CD4-positive, CD25-positive, alpha-beta regulatory T cell (primary cell): ENCODE data around the gene CYP2D6. TPM values are rescaled to one million over a fixed set of nuclear protein-coding genes. Genes with fewer than 3 reads are reported as not detected.
"Not testable (repeated sequence)": the region's sequence is repeated elsewhere in the genome, so short reads cannot be mapped to it uniquely, and the experiment has no call there.

Experiments
- ATAC-seq, 2 donors: fragments of 150-1000 bp; cut with Tn5 transposase; one replicate each; pipeline ENCODE4 v1.10.0; 2021; ENCODE audit warnings: low read depth in 2 of 2, moderate number of reproducible peaks in 2 of 2, moderate library complexity in 1 of 2
- DNase-seq, 3 donors: peaks; one replicate each; pipeline versions ENCODE4 v3.0.0 to v3.0.0-alpha.2; 2012 to 2022; ENCODE audit warnings: mixed read lengths in 1 of 3
- H3K27ac ChIP-seq: one replicate; pipeline ENCODE4 v1.7.0; 2013; ENCODE audit warnings: mild to moderate bottlenecking, low read length; ENCODE audit not compliant: insufficient read depth, poor library complexity, severe bottlenecking
- H3K27me3 ChIP-seq: one replicate; pipeline ENCODE4 v1.7.0; 2013; ENCODE audit warnings: low read length; ENCODE audit not compliant: control insufficient read depth, insufficient read depth
- H3K36me3 ChIP-seq: one replicate; pipeline ENCODE4 v1.7.0; 2013; ENCODE audit warnings: mild to moderate bottlenecking, low read length, moderate library complexity; ENCODE audit not compliant: control insufficient read depth, insufficient read depth
- H3K4me1 ChIP-seq: 2 replicates; pipeline ENCODE4 v1.7.0; 2013; ENCODE audit warnings: mild to moderate bottlenecking, low read length; ENCODE audit not compliant: insufficient read depth, control insufficient read depth, poor library complexity, severe bottlenecking
- H3K4me3 ChIP-seq: one replicate; pipeline ENCODE4 v1.7.0; 2013; ENCODE audit warnings: low read depth, mild to moderate bottlenecking, low read length, moderate library complexity
- H3K9me3 ChIP-seq, 2 experiments: 1 replicate in 1 of 2; 2 replicates in 1 of 2; pipeline ENCODE4 v1.7.0; 2013; ENCODE audit warnings: low read length in 2 of 2, mild to moderate bottlenecking in 1 of 2, moderate library complexity in 1 of 2; ENCODE audit not compliant: control insufficient read depth in 2 of 2
- H3K27ac Mint-ChIP-seq, 3 donors: one replicate each; pipeline ENCODE4 v1.8.0; 2020 to 2022; ENCODE audit warnings: mild to moderate bottlenecking in 3 of 3, mixed read lengths in 3 of 3, moderate library complexity in 2 of 3
- H3K27me3 Mint-ChIP-seq: one replicate; pipeline ENCODE4 v1.8.0; 2022; ENCODE audit warnings: mild to moderate bottlenecking, mixed read lengths
- H3K36me3 Mint-ChIP-seq: one replicate; pipeline ENCODE4 v1.8.0; 2020; ENCODE audit warnings: mixed read lengths
- H3K4me1 Mint-ChIP-seq, 4 donors: one replicate each; pipeline ENCODE4 v1.8.0; 2020 to 2022; ENCODE audit warnings: mixed read lengths in 4 of 4, mild to moderate bottlenecking in 1 of 4
- H3K4me3 Mint-ChIP-seq, 4 donors: one replicate each; pipeline ENCODE4 v1.8.0; 2020 to 2022; ENCODE audit warnings: mild to moderate bottlenecking in 4 of 4, mixed read lengths in 4 of 4, moderate library complexity in 3 of 4
- H3K9me3 Mint-ChIP-seq, 7 donors: one replicate each; pipeline ENCODE4 v1.8.0; 2020 to 2022; ENCODE audit warnings: mixed read lengths in 7 of 7, mild to moderate bottlenecking in 3 of 7, moderate library complexity in 2 of 7
- polyA plus RNA-seq, 4 donors: library from polyadenylated mRNA; unstranded; fragments of 300-500 nt; fragmentation: Illumina TruSeq; gene quantifications; one replicate each; pipeline ENCODE4 v1.2.3, GENCODE V29; 2021
- total RNA-seq: library from RNA; stranded (reverse); gene quantifications from one replicate; pipeline ENCODE4 v1.2.3, GENCODE V29; 2022

CYP2D6 gene
- 9.0 TPM for total RNA-seq
- under 1 TPM in 2 of 4 donors, not detected in 2; 0.17 to 0.26 TPM for polyA plus RNA-seq

DNA sequence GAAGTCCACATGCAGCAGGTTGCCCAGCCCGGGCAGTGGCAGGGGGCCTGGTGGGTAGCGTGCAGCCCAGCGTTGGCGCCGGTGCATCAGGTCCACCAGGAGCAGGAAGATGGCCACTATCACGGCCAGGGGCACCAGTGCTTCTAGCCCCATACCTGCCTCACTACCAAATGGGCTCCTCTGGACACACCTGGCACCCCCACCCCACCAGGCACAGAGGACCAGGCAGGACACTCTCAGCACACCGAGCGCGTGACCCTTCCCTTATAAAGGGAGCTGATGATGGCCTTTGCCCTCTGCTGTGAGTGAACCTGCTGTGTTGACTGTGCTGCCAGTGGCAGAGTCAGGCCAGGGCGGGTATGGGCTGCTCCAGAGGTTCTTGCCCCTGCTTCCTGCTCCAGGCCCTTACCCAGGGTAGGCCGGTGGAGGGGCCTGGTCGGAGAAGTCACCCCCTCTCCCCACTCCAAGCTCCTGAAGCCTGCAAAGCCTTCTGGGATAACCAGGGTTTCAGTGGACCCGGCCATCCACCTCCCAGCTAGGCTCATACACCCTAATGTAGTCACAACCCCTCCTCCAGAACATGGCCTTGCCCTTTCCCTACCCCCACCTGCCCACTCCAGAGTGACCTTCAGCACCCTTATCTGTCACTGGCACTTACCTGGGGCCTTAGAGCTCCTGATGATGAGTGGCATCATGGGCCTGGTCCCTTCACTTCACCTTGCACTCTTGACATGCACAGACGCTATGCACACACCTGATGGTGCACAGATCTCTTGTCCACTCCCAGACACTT lies at the start of gene CYP2D6:
TSS of gene CYP2D6 (minus strand) at position 172 of the 793 bp plus-strand sequence. CDS start at position 153, 19 bp downstream.
- not testable (repeated sequence) for H3K36me3 Mint-ChIP-seq, DNase-seq, H3K9me3 ChIP-seq, H3K27me3 Mint-ChIP-seq, H3K27me3 ChIP-seq, H3K36me3 ChIP-seq, H3K4me3 ChIP-seq, H3K4me1 ChIP-seq, H3K27ac ChIP-seq, ATAC-seq, H3K9me3 Mint-ChIP-seq, H3K4me1 Mint-ChIP-seq
- Mint-ChIP-seq H3K4me3 (peak within 1 kb of the TSS in 1 of 4 donors; percentile 68), H3K27ac (peak within 1 kb of the TSS; percentile 34 to 82 (median 81))

- Mint-ChIP-seq H3K4me1 (peaks cover 46 to 87% (median 67%) of the 10 kb centered on the region in 4 donors), H3K27ac (peak overlapping the region in 2 of 3 donors; percentile 94)
Measured at GRCh38 chr22:42179616-42180015, 49.0 kb upstream of the CYP2D6 start.

DNA sequence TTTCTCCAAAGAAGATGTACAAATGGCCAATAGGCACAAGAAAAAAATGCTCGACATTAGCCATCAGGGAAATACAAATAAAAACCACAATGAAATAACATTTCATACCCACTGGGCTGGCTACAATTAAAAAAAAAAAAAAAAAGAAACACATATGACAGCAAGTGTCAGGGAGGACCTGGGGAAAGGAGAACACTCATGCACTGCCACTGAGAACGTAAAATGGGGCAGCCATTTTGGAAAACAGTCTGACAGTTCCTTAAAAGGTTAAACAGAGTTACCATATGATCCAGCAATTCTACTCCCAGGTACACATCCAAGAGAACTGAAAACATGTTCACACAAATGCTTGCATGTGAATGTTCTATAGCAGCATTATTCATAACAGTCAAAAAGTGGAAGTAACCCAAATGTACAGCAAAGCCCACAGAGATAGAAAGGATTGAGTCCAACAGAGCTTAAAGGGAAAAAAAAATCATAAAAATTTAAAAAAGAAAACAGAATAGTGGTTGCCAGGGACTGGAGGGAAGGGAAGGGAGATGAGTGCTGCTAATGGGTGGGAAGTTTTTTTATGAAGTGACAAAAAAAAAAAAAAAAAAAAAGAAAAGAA lies 48.4 kb upstream of the CYP2D6 start:
- peaks cover 20% of the 10 kb centered on the region for H3K36me3 Mint-ChIP-seq
- Histone ChIP-seq H3K9me3 (no peaks in the 10 kb centered on the region), H3K36me3 (no peaks in the 10 kb centered on the region), H3K27ac (peak overlapping the region; percentile 82), H3K4me1 (peaks cover 61% of the 10 kb centered on the region), H3K4me3 (no peak overlapping the region), H3K27me3 (no peaks in the 10 kb centered on the region)
- H3K9me3 Mint-ChIP-seq = no peaks in the 10 kb centered on the region
- ATAC-seq (no peak), DNase-seq (no peak)
- peaks cover 41 to 88% (median 67%) of the 10 kb centered on the region in 4 donors for H3K4me1 Mint-ChIP-seq
- H3K27me3 Mint-ChIP-seq = no peaks in the 10 kb centered on the region
- no peak overlapping the region for H3K4me3 Mint-ChIP-seq
- H3K27ac Mint-ChIP-seq = peak overlapping the region in 2 of 3 donors; percentile 93 to 94

More at GRCh38 chr22:42179616-42180015, 49.0 kb upstream of the CYP2D6 start:
- Mint-ChIP-seq H3K36me3 (peaks cover 20% of the 10 kb centered on the region), H3K4me3 (peak overlapping the region in 2 of 4 donors; percentile 71 to 83), H3K9me3 (no peaks in the 10 kb centered on the region), H3K27me3 (no peaks in the 10 kb centered on the region)
- H3K9me3 ChIP-seq = no peaks in the 10 kb centered on the region
- ATAC-seq (no peak), DNase-seq (no peak)
- H3K27ac ChIP-seq = peak overlapping the region; percentile 82
- H3K4me1 ChIP-seq = peaks cover 60% of the 10 kb centered on the region
- H3K27me3 ChIP-seq = no peaks in the 10 kb centered on the region
- H3K4me3 ChIP-seq = no peak overlapping the region
- no peaks in the 10 kb centered on the region for H3K36me3 ChIP-seq

- Histone ChIP-seq H3K27me3 (no peaks in the 10 kb centered on the region), H3K4me1 (peaks cover 57% of the 10 kb centered on the region), H3K36me3 (no peaks in the 10 kb centered on the region), H3K4me3 (peak overlapping the region; percentile 2), H3K27ac (peak overlapping the region; percentile 69), H3K9me3 (no peaks in the 10 kb centered on the region)
- Mint-ChIP-seq H3K4me1 (peaks cover 32 to 87% (median 64%) of the 10 kb centered on the region in 4 donors), H3K4me3 (peak overlapping the region; percentile 34 to 60 (median 52)), H3K27me3 (no peaks in the 10 kb centered on the region), H3K36me3 (peaks cover 20% of the 10 kb centered on the region), H3K27ac (peak overlapping the region in 2 of 3 donors; percentile 78 to 94), H3K9me3 (no peaks in the 10 kb centered on the region)
- DNase-seq (no peak), ATAC-seq (no peak)
Measured at GRCh38 chr22:42177891-42178336, 47.3 kb upstream of the CYP2D6 start.

- H3K27me3 ChIP-seq = no peaks in the 10 kb centered on the region
- Mint-ChIP-seq H3K9me3 (no peaks in the 10 kb centered on the region), H3K27me3 (no peaks in the 10 kb centered on the region), H3K4me3 (peak overlapping the region in 1 of 4 donors; percentile 78), H3K4me1 (peaks cover 32 to 87% (median 61%) of the 10 kb centered on the region in 4 donors), H3K27ac (peak overlapping the region; percentile 78 to 94 (median 91)), H3K36me3 (peaks cover 20% of the 10 kb centered on the region)
- H3K9me3 ChIP-seq = no peaks in the 10 kb centered on the region
- no peak overlapping the region for H3K27ac ChIP-seq
- ATAC-seq (no peak), DNase-seq (no peak)
- H3K4me1 ChIP-seq = peaks cover 42% of the 10 kb centered on the region
- H3K36me3 ChIP-seq = peaks cover 11% of the 10 kb centered on the region
- no peak overlapping the region for H3K4me3 ChIP-seq
Measured at GRCh38 chr22:42176255-42176915, 45.8 kb upstream of the CYP2D6 start.

- peaks cover 19% of the 10 kb centered on the region for H3K36me3 ChIP-seq
- H3K4me3 ChIP-seq = no peak overlapping the region
- Mint-ChIP-seq H3K4me3 (peak overlapping the region in 2 of 4 donors; percentile 26 to 62), H3K36me3 (peaks cover 22% of the 10 kb centered on the region), H3K27ac (peak overlapping the region in 2 of 3 donors; percentile 71 to 79), H3K27me3 (no peaks in the 10 kb centered on the region), H3K9me3 (no peaks in the 10 kb centered on the region), H3K4me1 (peaks cover 23 to 79% (median 50%) of the 10 kb centered on the region in 4 donors)
- H3K27me3 ChIP-seq = no peaks in the 10 kb centered on the region
- DNase-seq (peak in 1 of 3 donors; percentile 52), ATAC-seq (peak; percentile 45 to 53)
- H3K27ac ChIP-seq = peak overlapping the region; percentile 28
- H3K4me1 ChIP-seq = peaks cover 21% of the 10 kb centered on the region
- H3K9me3 ChIP-seq = no peaks in the 10 kb centered on the region
Measured at GRCh38 chr22:42174062-42174461, 43.5 kb upstream of the CYP2D6 start.

GRCh38 chr22:42173183-42173926 lies 42.7 kb upstream of the CYP2D6 start:
- H3K27me3 Mint-ChIP-seq = no peaks in the 10 kb centered on the region
- no peak for ATAC-seq
- H3K27me3 ChIP-seq = no peaks in the 10 kb centered on the region
- no peak overlapping the region for H3K4me3 ChIP-seq
- DNase-seq = no peak
- H3K4me3 Mint-ChIP-seq = no peak overlapping the region
- peaks cover 24 to 75% (median 47%) of the 10 kb centered on the region in 4 donors for H3K4me1 Mint-ChIP-seq
- peaks cover 21% of the 10 kb centered on the region for H3K4me1 ChIP-seq
- peak overlapping the region; percentile 28 for H3K27ac ChIP-seq
- H3K27ac Mint-ChIP-seq = peak overlapping the region in 2 of 3 donors; percentile 71 to 79
- H3K36me3 ChIP-seq = peaks cover 25% of the 10 kb centered on the region
- H3K9me3 ChIP-seq = no peaks in the 10 kb centered on the region
- peaks cover 27% of the 10 kb centered on the region for H3K36me3 Mint-ChIP-seq
- H3K9me3 Mint-ChIP-seq = no peaks in the 10 kb centered on the region
